CD14-positive monocyte (primary cell): Measurements from ENCODE around the gene ATAD5. TPM values are rescaled to one million over a fixed set of nuclear protein-coding genes. Genes with fewer than 3 reads are reported as not detected.

Experiments
- DNase-seq, 3 donors: peaks; one replicate each; pipeline ENCODE4 v3.0.0-alpha.2; 2011 to 2022
- H2AFZ ChIP-seq: 2 replicates; pipeline ENCODE4 v1.6.0; 2012; ENCODE audit warnings: mild to moderate bottlenecking, low read depth, low read length, inconsistent platforms; ENCODE audit not compliant: insufficient read depth, poor library complexity, severe bottlenecking
- H3K27ac ChIP-seq, 2 donors: 1 replicate in 1 of 2; 2 replicates in 1 of 2; pipeline ENCODE4 v1.5.1; 2012 to 2013; ENCODE audit warnings: low read length in 2 of 2, control low read depth in 1 of 2, inconsistent platforms in 1 of 2, low read depth in 1 of 2, mild to moderate bottlenecking in 1 of 2
- H3K27me3 ChIP-seq, 2 donors: one replicate each; pipeline versions ENCODE4 v1.6.0 to v1.6.1; 2011 to 2013; ENCODE audit warnings: low read length in 2 of 2; ENCODE audit not compliant: control insufficient read depth in 2 of 2, insufficient read depth in 2 of 2
- H3K36me3 ChIP-seq, 2 donors: replicated peaks in 1 of 2; 1 replicate in 1 of 2; 2 replicates in 1 of 2; pipeline versions ENCODE4 v1.5.1 to v1.6.1; 2012 to 2013; ENCODE audit warnings: low read length in 2 of 2, control low read depth in 1 of 2, inconsistent platforms in 1 of 2, mild to moderate bottlenecking in 1 of 2; ENCODE audit not compliant: insufficient read depth in 2 of 2, control insufficient read depth in 1 of 2
- H3K4me1 ChIP-seq, 2 donors: 1 replicate in 1 of 2; 2 replicates in 1 of 2; pipeline versions ENCODE4 v1.5.1 to v1.6.1; 2012 to 2013; ENCODE audit warnings: low read length in 2 of 2, control low read depth in 1 of 2, inconsistent platforms in 1 of 2, mild to moderate bottlenecking in 1 of 2, moderate library complexity in 1 of 2; ENCODE audit not compliant: insufficient read depth in 2 of 2, control insufficient read depth in 1 of 2
- H3K4me2 ChIP-seq: replicated peaks from 2 replicates; pipeline ENCODE3; 2012; ENCODE audit warnings: low read length, moderate library complexity, mild to moderate bottlenecking; ENCODE audit not compliant: poor library complexity, severe bottlenecking; ENCODE audit errors: extremely low read depth
- H3K4me3 ChIP-seq, 3 experiments: fragments of 200-600 bp in 1 of 3; sonication (generic) in 1 of 3; replicated peaks in 1 of 3; 1 replicate in 2 of 3; 2 replicates in 1 of 3; pipeline ENCODE4 v1.5.1; 2011 to 2013; ENCODE audit warnings: low read length in 3 of 3, mild to moderate bottlenecking in 3 of 3, control low read depth in 2 of 3, low read depth in 2 of 3, inconsistent platforms in 1 of 3, moderate library complexity in 1 of 3
- H3K79me2 ChIP-seq: 2 replicates; pipeline ENCODE4 v1.6.0; 2012; ENCODE audit warnings: mild to moderate bottlenecking, control low read depth, inconsistent platforms, low read length, moderate library complexity; ENCODE audit not compliant: insufficient read depth
- H3K9ac ChIP-seq: 2 replicates; pipeline ENCODE4 v1.6.0; 2017; ENCODE audit warnings: low read length, mild to moderate bottlenecking; ENCODE audit not compliant: insufficient read depth, poor library complexity, severe bottlenecking
- H3K9me3 ChIP-seq, 2 donors: replicated peaks in 1 of 2; 1 replicate in 1 of 2; 2 replicates in 1 of 2; pipeline versions ENCODE4 v1.5.1 to v1.6.1; 2012 to 2013; ENCODE audit warnings: low read length in 2 of 2, control low read depth in 1 of 2; ENCODE audit not compliant: control insufficient read depth in 1 of 2, insufficient read depth in 1 of 2
- H4K20me1 ChIP-seq: 2 replicates; pipeline ENCODE4 v1.6.0; 2012; ENCODE audit warnings: mild to moderate bottlenecking, low read length, control low read depth, moderate library complexity; ENCODE audit not compliant: insufficient read depth
- H3K27ac Mint-ChIP-seq, 7 donors: one replicate each; pipeline ENCODE4 v1.8.0; 2020; ENCODE audit warnings: mild to moderate bottlenecking in 7 of 7, mixed read lengths in 7 of 7, moderate library complexity in 6 of 7, inconsistent platforms in 2 of 7
- H3K27me3 Mint-ChIP-seq, 3 donors: one replicate each; pipeline ENCODE4 v1.8.0; 2021 to 2022; ENCODE audit warnings: low read depth in 3 of 3, mild to moderate bottlenecking in 3 of 3, mixed read lengths in 3 of 3, moderate library complexity in 3 of 3, inconsistent platforms in 1 of 3
- H3K36me3 Mint-ChIP-seq, 2 donors: one replicate each; pipeline ENCODE4 v1.8.0; 2020; ENCODE audit warnings: mixed read lengths in 2 of 2, inconsistent platforms in 1 of 2, mild to moderate bottlenecking in 1 of 2
- H3K4me1 Mint-ChIP-seq: one replicate; pipeline ENCODE4 v1.8.0; 2020; ENCODE audit warnings: mild to moderate bottlenecking, mixed read lengths
- H3K4me3 Mint-ChIP-seq, 2 donors: one replicate each; pipeline ENCODE4 v1.8.0; 2020; ENCODE audit warnings: mild to moderate bottlenecking in 2 of 2, mixed read lengths in 2 of 2, moderate library complexity in 1 of 2
- H3K9me3 Mint-ChIP-seq, 7 donors: one replicate each; pipeline ENCODE4 v1.8.0; 2020 to 2022; ENCODE audit warnings: mixed read lengths in 7 of 7, mild to moderate bottlenecking in 6 of 7, moderate library complexity in 6 of 7, inconsistent platforms in 2 of 7
- CTCF ChIP-seq: fragments of 200-600 bp; IDR thresholded peaks from one replicate; pipeline ENCODE4 v1.8.0; 2022; ENCODE audit warnings: antibody characterized with exemption, mild to moderate bottlenecking
- WGBS: methylation state at CpG from one replicate; pipeline ENCODE4 v1.1.5; 2013; ENCODE audit warnings: missing lambda C conversion rate; ENCODE audit not compliant: insufficient coverage; 5-methylcytosine and 5-hydroxymethylcytosine counted together
- intact Hi-C, 2 donors: fragments of 100-400 bp; cut with micrococcal nuclease; formaldehyde crosslinking; loops; one replicate each; pipeline versions ENCODE4 v1.15.0 to v1.15.1; 2023
- polyA plus RNA-seq, 3 donors: library from polyadenylated mRNA; depleted of rRNA in 1 of 3; unstranded in 2 of 3; stranded (reverse) in 1 of 3; fragments of 300-500 nt in 2 of 3; fragments of >200 nt in 1 of 3; fragmentation: Illumina TruSeq in 2 of 3; gene quantifications; 1 replicate in 2 of 3; 2 replicates in 1 of 3; pipeline ENCODE4 v1.2.3, GENCODE V29; 2012 to 2021

ATAD5 gene
- polyA plus RNA-seq, 3 donors: 0.24 to 0.57 (median 0.42) TPM

GRCh38 chr17:30832438-30833124 is 815 bp downstream of the ATAD5 start:
- TF ChIP-seq CTCF: no peak
- Histone ChIP-seq H3K4me1 (peaks cover 15 to 23% of the 10 kb centered on the region in 2 donors), H3K4me2 (peak overlapping the region; percentile 83), H3K9ac (peak overlapping the region; percentile 80), H3K27ac (peak overlapping the region in 1 of 2 donors; percentile 75), H3K27me3 (no peaks in the 10 kb centered on the region), H4K20me1 (no peaks in the 10 kb centered on the region), H2AFZ (peak overlapping the region; percentile 100), H3K9me3 (no peaks in the 10 kb centered on the region), H3K79me2 (peaks cover 54% of the 10 kb centered on the region), H3K36me3 (peaks cover 2 to 14% of the 10 kb centered on the region in 2 donors), H3K4me3 (peak overlapping the region; percentile 63 to 94 (median 94))
- 0% methylated on average over 8 of the region's 15 CpGs for WGBS
- peaks cover 0 to 2% of the 10 kb centered on the region in 2 donors for H3K36me3 Mint-ChIP-seq
- intact Hi-C loops: no loop called here
- DNase-seq: no peak
- peak overlapping the region; percentile 77 to 96 (median 87) for H3K27ac Mint-ChIP-seq
- peaks cover 0 to 2% (median 0%) of the 10 kb centered on the region in 7 donors for H3K9me3 Mint-ChIP-seq
- H3K4me3 Mint-ChIP-seq: peak overlapping the region; percentile 98 to 99
- peaks cover 0 to 2% (median 0%) of the 10 kb centered on the region in 3 donors for H3K27me3 Mint-ChIP-seq
- peaks cover 18% of the 10 kb centered on the region for H3K4me1 Mint-ChIP-seq

GRCh38 chr17:30838202-30838807 is 6.5 kb downstream of the ATAD5 start:
- Mint-ChIP-seq H3K4me3 (no peak overlapping the region), H3K27me3 (peaks cover 0 to 2% (median 0%) of the 10 kb centered on the region in 3 donors), H3K36me3 (peaks cover 0 to 3% of the 10 kb centered on the region in 2 donors), H3K27ac (no peak overlapping the region), H3K4me1 (peaks cover 7% of the 10 kb centered on the region), H3K9me3 (peaks cover 0 to 2% (median 0%) of the 10 kb centered on the region in 7 donors)
- Histone ChIP-seq H2AFZ (no peak overlapping the region), H3K36me3 (peaks cover 2 to 28% of the 10 kb centered on the region in 2 donors), H3K79me2 (peaks cover 55% of the 10 kb centered on the region), H3K4me3 (no peak overlapping the region), H3K9me3 (no peaks in the 10 kb centered on the region), H3K27ac (peak overlapping the region in 1 of 2 donors; percentile 38), H3K9ac (no peak overlapping the region), H3K4me1 (peaks cover 9 to 16% of the 10 kb centered on the region in 2 donors), H3K4me2 (no peak overlapping the region), H4K20me1 (no peaks in the 10 kb centered on the region), H3K27me3 (no peaks in the 10 kb centered on the region)
- WGBS: no CpG with 5 or more reads among the region's 5 CpGs
- no peak for DNase-seq
- TF ChIP-seq CTCF: no peak
- intact Hi-C loops: no loop called here
